Measurements from ENCODE around the gene SYCN.
"Not testable (repeated sequence)": the region's sequence is repeated elsewhere in the genome, so short reads cannot be mapped to it uniquely, and the experiment has no call there.

The SYCN gene

GRCh38 chr19:39237200-39238184 is 33.4 kb upstream of the SYCN start:
- H3K9me3 Mint-ChIP-seq, result no peaks in the 10 kb centered on the region

DNA sequence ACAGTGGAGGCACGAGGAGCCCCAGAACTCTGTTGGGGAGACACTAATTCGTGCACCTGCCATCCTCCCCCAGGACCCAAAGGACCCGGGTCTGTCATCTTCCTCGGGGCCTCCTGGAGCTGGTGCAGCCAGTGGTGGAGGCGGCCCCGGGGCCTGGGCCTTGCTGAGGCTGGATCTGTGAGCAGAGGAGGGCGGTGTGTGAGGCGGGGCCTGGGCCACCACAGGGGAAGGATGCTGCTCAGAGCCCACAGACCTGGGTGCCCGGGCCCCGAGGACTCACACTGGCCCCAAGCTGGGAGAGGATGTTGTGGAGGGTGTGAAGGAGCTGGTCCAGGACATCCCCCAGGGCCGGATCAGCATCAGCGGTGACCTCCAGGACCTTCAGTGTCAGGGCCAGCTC is 32.5 kb upstream of the SYCN start:
- DNase-seq (peak; percentile 37 to 63), ATAC-seq (peak; percentile 92)
- peak overlapping the region; percentile 93 to 97 for H3K27ac Mint-ChIP-seq
- H3K9me3 Mint-ChIP-seq, result no peaks in the 10 kb centered on the region
- peaks cover 28% of the 10 kb centered on the region for H3K4me1 Mint-ChIP-seq
- H3K4me3 Mint-ChIP-seq, result peak overlapping the region; percentile 77 to 81
- H3K27me3 Mint-ChIP-seq, result no peaks in the 10 kb centered on the region

More at GRCh38 chr19:39237200-39238184, 33.4 kb upstream of the SYCN start:
- peak overlapping the region; percentile 77 to 81 for H3K4me3 Mint-ChIP-seq
- peaks cover 28% of the 10 kb centered on the region for H3K4me1 Mint-ChIP-seq
- ATAC-seq (peak; percentile 79), DNase-seq (peak; percentile 19 to 52)
- peak overlapping the region; percentile 93 to 96 for H3K27ac Mint-ChIP-seq
- H3K27me3 Mint-ChIP-seq, result no peaks in the 10 kb centered on the region

DNA sequence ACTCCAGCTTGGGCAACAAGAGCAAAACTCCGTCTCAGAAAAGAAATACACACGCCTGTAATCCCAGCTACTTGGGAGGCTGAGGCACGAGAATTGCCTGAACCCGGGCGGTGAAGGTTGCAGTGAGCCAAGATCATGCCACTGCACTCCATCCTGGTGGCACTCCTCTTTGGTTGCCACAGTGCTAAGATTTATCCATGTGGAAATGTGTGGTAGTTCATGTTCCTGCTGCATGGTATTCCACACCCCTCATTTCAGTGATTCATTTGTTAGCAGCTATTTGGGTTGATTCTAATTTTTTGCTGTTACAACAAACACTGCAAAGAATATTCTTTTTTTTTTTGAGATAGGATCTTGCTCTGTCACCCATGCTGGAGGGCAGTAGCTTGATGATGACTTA is 28.6 kb upstream of the SYCN start:
- DNase-seq (no peak), ATAC-seq (no peak)
- no peaks in the 10 kb centered on the region for H3K9me3 Mint-ChIP-seq
- no peak overlapping the region for H3K4me3 Mint-ChIP-seq
- no peaks in the 10 kb centered on the region for H3K27me3 Mint-ChIP-seq
- H3K27ac Mint-ChIP-seq, result no peak overlapping the region
- peaks cover 19% of the 10 kb centered on the region for H3K4me1 Mint-ChIP-seq

- peak overlapping the region in 1 of 2 donors; percentile 17 for H3K27ac Mint-ChIP-seq
- H3K4me1 Mint-ChIP-seq, result no peaks in the 10 kb centered on the region
- DNase-seq, result no peak
- no peaks in the 10 kb centered on the region for H3K27me3 Mint-ChIP-seq
- no peak overlapping the region for H3K4me3 Mint-ChIP-seq
- ATAC-seq, result no peak
- no peaks in the 10 kb centered on the region for H3K9me3 Mint-ChIP-seq
Observed at GRCh38 chr19:39230096-39230764, 26.2 kb upstream of the SYCN start.

DNA sequence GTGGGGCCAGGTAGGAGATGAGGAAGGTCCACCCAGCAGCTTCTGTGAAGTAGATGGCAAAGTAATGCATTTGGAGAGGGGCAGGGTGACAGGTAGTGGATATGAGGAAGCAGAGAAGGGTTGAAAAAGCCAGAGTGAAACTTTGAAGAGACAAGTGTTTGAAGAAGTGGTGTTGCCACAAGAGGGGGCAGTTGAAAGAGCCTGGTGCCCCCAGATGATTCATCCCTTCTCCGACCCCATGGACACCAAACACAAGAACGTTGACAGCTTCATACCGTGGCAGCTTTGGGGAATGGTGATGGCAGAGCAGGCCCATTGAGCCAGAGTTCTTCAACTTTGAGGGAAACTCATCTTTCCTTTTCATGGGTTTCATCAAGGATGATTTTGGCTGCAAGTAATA is 20.8 kb upstream of the SYCN start:
- peaks cover 24% of the 10 kb centered on the region for H3K27me3 Mint-ChIP-seq
- H3K4me1 Mint-ChIP-seq, result peaks cover 5% of the 10 kb centered on the region
- no peak overlapping the region for H3K27ac Mint-ChIP-seq
- DNase-seq (no peak), ATAC-seq (no peak)
- no peak overlapping the region for H3K4me3 Mint-ChIP-seq
- no peaks in the 10 kb centered on the region for H3K9me3 Mint-ChIP-seq

- H3K9me3 Mint-ChIP-seq, result no peaks in the 10 kb centered on the region
- peaks cover 31% of the 10 kb centered on the region for H3K27me3 Mint-ChIP-seq
- no peak overlapping the region for H3K27ac Mint-ChIP-seq
- H3K4me1 Mint-ChIP-seq, result peaks cover 5% of the 10 kb centered on the region
- no peak overlapping the region for H3K4me3 Mint-ChIP-seq
- ATAC-seq (no peak), DNase-seq (no peak)
Observed at GRCh38 chr19:39223703-39224279, 19.7 kb upstream of the SYCN start.

DNA sequence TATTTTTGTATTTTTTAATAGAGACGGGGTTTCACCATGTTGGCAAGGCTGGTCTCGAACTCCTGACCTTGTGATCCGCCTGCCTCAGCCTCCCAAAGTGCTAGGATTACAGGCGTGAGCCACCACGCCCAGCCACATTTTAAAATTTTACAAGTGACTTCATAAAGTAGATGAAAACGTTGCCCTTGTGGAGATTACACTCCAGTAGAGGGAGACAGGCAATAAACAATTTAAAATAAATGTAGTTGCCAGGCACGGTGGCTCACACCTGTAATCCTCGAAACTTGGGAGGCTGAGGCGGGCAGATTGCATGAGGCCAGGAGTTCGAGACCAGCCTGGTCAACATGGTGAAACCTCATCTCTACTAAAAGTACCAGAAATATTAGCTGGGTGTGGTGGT is 15.0 kb upstream of the SYCN start:
- not testable (repeated sequence) for DNase-seq, H3K9me3 Mint-ChIP-seq, ATAC-seq, H3K4me3 Mint-ChIP-seq, H3K27ac Mint-ChIP-seq, H3K4me1 Mint-ChIP-seq
- H3K27me3 Mint-ChIP-seq, result peaks cover 29% of the 10 kb centered on the region

- no peak overlapping the region for H3K4me3 Mint-ChIP-seq
- peaks cover 28% of the 10 kb centered on the region for H3K27me3 Mint-ChIP-seq
- no peak for DNase-seq
- no peak for ATAC-seq
- H3K4me1 Mint-ChIP-seq, result no peaks in the 10 kb centered on the region
- H3K9me3 Mint-ChIP-seq, result no peaks in the 10 kb centered on the region
- H3K27ac Mint-ChIP-seq, result no peak overlapping the region
Observed at GRCh38 chr19:39218230-39219007, 14.4 kb upstream of the SYCN start.

GRCh38 chr19:39217094-39217493 is 13.0 kb upstream of the SYCN start:
- H3K4me1 Mint-ChIP-seq, result no peaks in the 10 kb centered on the region
- DNase-seq, result no peak
- no peak overlapping the region for H3K4me3 Mint-ChIP-seq
- no peak overlapping the region for H3K27ac Mint-ChIP-seq
- H3K27me3 Mint-ChIP-seq, result peaks cover 23% of the 10 kb centered on the region
- no peak for ATAC-seq
- no peaks in the 10 kb centered on the region for H3K9me3 Mint-ChIP-seq

- not testable (repeated sequence) for DNase-seq, H3K4me3 Mint-ChIP-seq, H3K9me3 Mint-ChIP-seq, H3K4me1 Mint-ChIP-seq, H3K27ac Mint-ChIP-seq, ATAC-seq
- peaks cover 16% of the 10 kb centered on the region for H3K27me3 Mint-ChIP-seq
Observed at GRCh38 chr19:39215323-39215722, 11.3 kb upstream of the SYCN start.

- H3K4me3 Mint-ChIP-seq, result no peak overlapping the region
- peak; percentile 98 for ATAC-seq
Observed at GRCh38 chr19:39212375-39212742, 8.3 kb upstream of the SYCN start.

DNA sequence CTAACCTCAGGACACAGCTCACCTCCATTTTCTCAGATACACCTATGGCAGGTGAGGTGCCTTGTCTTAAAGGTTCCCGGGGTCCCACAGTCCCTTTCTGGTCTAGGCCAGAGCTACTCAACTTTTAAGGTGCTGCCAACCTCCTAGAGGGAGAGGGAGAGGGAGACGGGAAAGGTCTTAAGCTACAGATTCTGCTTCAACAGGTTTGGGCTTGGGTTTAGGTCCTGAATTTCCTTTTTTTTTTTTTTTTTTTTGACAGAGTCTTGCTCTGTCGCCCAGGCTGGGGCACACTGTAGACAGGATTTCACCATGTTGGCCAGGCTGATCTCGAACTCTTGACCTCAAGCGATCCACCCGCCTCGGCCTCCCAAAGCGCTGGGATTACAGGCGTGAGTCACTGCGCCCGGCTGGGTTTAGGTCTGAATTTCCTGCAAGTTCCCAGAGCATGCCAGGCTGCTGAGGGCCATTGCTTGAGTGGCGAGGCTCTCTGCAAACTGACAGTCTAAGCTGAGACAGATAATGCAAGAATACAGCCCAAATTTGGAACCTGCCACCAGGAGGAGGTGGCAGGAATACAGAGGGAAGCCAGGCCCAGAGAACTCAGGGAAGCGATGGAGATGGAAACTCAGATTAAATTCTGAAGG is 7.8 kb upstream of the SYCN start:
- no peak overlapping the region for H3K4me3 Mint-ChIP-seq
- H3K27me3 Mint-ChIP-seq, result peaks cover under 1% of the 10 kb centered on the region
- H3K9me3 Mint-ChIP-seq, result no peaks in the 10 kb centered on the region
- ATAC-seq, result peak; percentile 40
- H3K4me1 Mint-ChIP-seq, result no peaks in the 10 kb centered on the region
- no peak for DNase-seq
- no peak overlapping the region for H3K27ac Mint-ChIP-seq

More at GRCh38 chr19:39212375-39212742, 8.3 kb upstream of the SYCN start:
- H3K27me3 Mint-ChIP-seq, result peaks cover 6% of the 10 kb centered on the region
- no peaks in the 10 kb centered on the region for H3K9me3 Mint-ChIP-seq
- peak; percentile 66 to 76 for DNase-seq
- H3K27ac Mint-ChIP-seq, result no peak overlapping the region
- H3K4me1 Mint-ChIP-seq, result no peaks in the 10 kb centered on the region

GRCh38 chr19:39209196-39209595 is 5.1 kb upstream of the SYCN start:
- Mint-ChIP-seq H3K27ac (no peak overlapping the region), H3K9me3 (no peaks in the 10 kb centered on the region), H3K27me3 (peaks cover 18% of the 10 kb centered on the region), H3K4me3 (no peak overlapping the region), H3K4me1 (no peaks in the 10 kb centered on the region)
- ATAC-seq (no peak), DNase-seq (no peak)

DNA sequence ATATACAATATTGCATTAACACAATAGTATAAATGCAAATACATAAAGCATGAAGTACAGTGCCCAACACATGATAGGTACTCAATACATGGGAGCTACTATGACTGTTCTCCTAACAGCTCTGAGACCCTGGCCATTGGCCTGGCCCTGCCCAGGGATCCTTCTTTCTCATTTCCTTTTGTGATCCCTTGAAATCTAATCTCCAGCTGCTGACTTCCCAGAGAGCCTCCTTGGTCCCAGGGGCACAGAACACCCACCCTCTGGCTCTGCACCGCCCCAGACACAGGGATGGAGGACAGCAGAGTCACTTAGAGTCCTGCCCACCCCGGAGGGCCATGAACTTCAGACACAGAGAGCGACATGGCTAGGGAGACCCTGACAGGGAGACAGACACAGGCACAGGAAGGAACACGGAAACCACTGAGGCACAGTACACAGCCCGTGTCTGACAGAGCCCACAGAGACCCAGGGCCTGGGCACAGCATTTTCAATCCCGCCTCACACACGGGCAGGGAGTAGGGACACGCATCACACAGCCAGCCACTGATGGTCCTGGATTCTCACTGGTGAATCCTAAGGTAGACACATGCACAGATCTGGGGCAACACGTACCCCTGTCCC is 4.2 kb upstream of the SYCN start:
- H3K27ac Mint-ChIP-seq, result no peak overlapping the region
- peaks cover 27% of the 10 kb centered on the region for H3K27me3 Mint-ChIP-seq
- H3K9me3 Mint-ChIP-seq, result no peaks in the 10 kb centered on the region
- ATAC-seq, result no peak
- DNase-seq, result no peak
- H3K4me1 Mint-ChIP-seq, result peaks cover 7% of the 10 kb centered on the region
- no peak overlapping the region for H3K4me3 Mint-ChIP-seq
